Measurements from ENCODE around the gene RNF126.

Gene RNF126

GRCh38 chr19:651114-651818, 11.7 kb downstream of the RNF126 start:
- peak overlapping the region in 1 of 21 experiments; percentile 27 for H3K27ac ChIP-seq
- no peak overlapping the region for H3K4me3 ChIP-seq

- Histone ChIP-seq H3K4me3 (no peak overlapping the region), H3K27ac (no peak overlapping the region)
These were observed 12.9 kb downstream of the RNF126 start for GRCh38 chr19:650121-650520.

GRCh38 chr19:648904-649801, 13.9 kb downstream of the RNF126 start:
- Histone ChIP-seq H3K4me3 (no peak overlapping the region), H3K27ac (no peak overlapping the region)

GRCh38 chr19:648305-648704, 14.7 kb downstream of the RNF126 start:
- Histone ChIP-seq H3K27ac (no peak overlapping the region), H3K4me3 (no peak overlapping the region)

GRCh38 chr19:647566-648284, 15.3 kb downstream of the RNF126 start:
- Histone ChIP-seq H3K4me3 (no peak overlapping the region), H3K27ac (no peak overlapping the region)

- H3K27ac ChIP-seq: no peak overlapping the region
- H3K4me3 ChIP-seq: no peak overlapping the region
These were observed 16.0 kb downstream of the RNF126 start for GRCh38 chr19:646779-647565.

GRCh38 chr19:645912-646778, 16.9 kb downstream of the RNF126 start:
- H3K4me3 ChIP-seq: no peak overlapping the region

GRCh38 chr19:644789-645188, 18.2 kb downstream of the RNF126 start:
- H3K4me3 ChIP-seq: no peak overlapping the region

More at GRCh38 chr19:645912-646778, 16.9 kb downstream of the RNF126 start:
- no peak overlapping the region for H3K27ac ChIP-seq

GRCh38 chr19:644363-644762, 18.7 kb downstream of the RNF126 start:
- H3K27ac ChIP-seq: no peak overlapping the region
- H3K4me3 ChIP-seq: no peak overlapping the region

More at GRCh38 chr19:644789-645188, 18.2 kb downstream of the RNF126 start:
- no peak overlapping the region for H3K27ac ChIP-seq

- H3K4me3 ChIP-seq: no peak overlapping the region
- no peak overlapping the region for H3K27ac ChIP-seq
These were observed 19.3 kb downstream of the RNF126 start for GRCh38 chr19:643736-644135.

GRCh38 chr19:642767-643727, 20.0 kb downstream of the RNF126 start:
- Histone ChIP-seq H3K27ac (no peak overlapping the region), H3K4me3 (no peak overlapping the region)

GRCh38 chr19:641702-642101, 21.3 kb downstream of the RNF126 start:
- H3K4me3 ChIP-seq: peak overlapping the region in 1 of 7 experiments; percentile 17
- no peak overlapping the region for H3K27ac ChIP-seq

GRCh38 chr19:640606-641189, 22.3 kb downstream of the RNF126 start:
- H3K27ac ChIP-seq: no peak overlapping the region
- H3K4me3 ChIP-seq: no peak overlapping the region

GRCh38 chr19:640161-640558, 22.9 kb downstream of the RNF126 start:
- peak overlapping the region in 3 of 21 experiments; percentile 11 to 49 (median 15) for H3K27ac ChIP-seq
- H3K4me3 ChIP-seq: peak overlapping the region in 6 of 7 experiments; percentile 22 to 42 (median 35)

GRCh38 chr19:639253-640160, 23.5 kb downstream of the RNF126 start, which contains the start of gene FGF22:
FGF22 (plus strand) TSS chr19:639879; CDS start chr19:639926, 47 bp downstream.
- Histone ChIP-seq H3K27ac (peak within 1 kb of the TSS in 5 of 21 experiments; percentile 7 to 49 (median 11)), H3K4me3 (peak within 1 kb of the TSS; percentile 22 to 42 (median 34))

GRCh38 chr19:638906-639252, 24.1 kb downstream of the RNF126 start:
- Histone ChIP-seq H3K4me3 (peak overlapping the region in 5 of 7 experiments; percentile 5 to 42 (median 26)), H3K27ac (peak overlapping the region in 3 of 21 experiments; percentile 7 to 31 (median 11))
